NT2/D1 (cell line): ENCODE data around the gene C2CD2.

Experiments
- SUZ12 ChIP-seq: IDR thresholded peaks from 2 replicates; pipeline ENCODE4 v1.6.1; 2011; ENCODE audit not compliant: insufficient read length, insufficient read depth; ENCODE audit errors: extremely low read depth
- YY1 ChIP-seq: IDR thresholded peaks from 2 replicates; pipeline ENCODE4 v1.6.1; 2011; ENCODE audit not compliant: insufficient read length, insufficient read depth
- ZNF274 ChIP-seq: IDR thresholded peaks from 2 replicates; pipeline ENCODE4 v1.6.1; 2011; ENCODE audit warnings: mild to moderate bottlenecking, low read depth, low read length

- TF ChIP-seq SUZ12: no peak
- no peak for TF ChIP-seq YY1
- TF ChIP-seq ZNF274: no peak
Measured at GRCh38 chr21:41950941-41951351, 2.9 kb downstream of the C2CD2 start.
